HG03280 (cell line): ENCODE measurements around the gene OSGIN1.

Source experiments
- ATAC-seq: cut with Tn5 transposase; IDR thresholded peaks from one replicate; pipeline ENCODE4 v1.9.1; 2021; ENCODE audit warnings: mild to moderate bottlenecking, moderate library complexity; ENCODE audit not compliant: unreplicated experiment

The OSGIN1 gene

DNA sequence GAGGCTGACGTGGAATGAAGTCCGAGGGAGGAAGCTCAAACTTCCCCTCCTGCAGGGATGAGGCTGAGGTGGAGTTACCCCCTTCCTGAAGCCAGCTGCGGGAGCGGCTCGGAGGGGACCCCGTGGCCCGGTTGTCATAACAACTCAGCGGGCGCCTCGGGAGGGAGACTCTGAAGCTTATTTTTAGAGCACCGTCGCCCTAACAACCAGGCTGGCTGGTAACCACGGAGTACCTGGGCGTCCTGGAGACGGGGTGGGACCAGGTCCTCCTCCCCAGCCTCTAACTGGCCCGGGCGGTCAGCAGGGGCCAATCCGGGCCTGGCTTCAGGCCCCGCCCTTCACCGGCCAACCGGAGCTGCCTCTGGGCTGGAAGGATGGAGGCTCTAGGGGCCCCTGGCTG is 42.7 kb downstream of the OSGIN1 start:
- no peak for ATAC-seq

GRCh38 chr16:83996481-83997252 is 43.6 kb downstream of the OSGIN1 start:
- no peak for ATAC-seq

DNA sequence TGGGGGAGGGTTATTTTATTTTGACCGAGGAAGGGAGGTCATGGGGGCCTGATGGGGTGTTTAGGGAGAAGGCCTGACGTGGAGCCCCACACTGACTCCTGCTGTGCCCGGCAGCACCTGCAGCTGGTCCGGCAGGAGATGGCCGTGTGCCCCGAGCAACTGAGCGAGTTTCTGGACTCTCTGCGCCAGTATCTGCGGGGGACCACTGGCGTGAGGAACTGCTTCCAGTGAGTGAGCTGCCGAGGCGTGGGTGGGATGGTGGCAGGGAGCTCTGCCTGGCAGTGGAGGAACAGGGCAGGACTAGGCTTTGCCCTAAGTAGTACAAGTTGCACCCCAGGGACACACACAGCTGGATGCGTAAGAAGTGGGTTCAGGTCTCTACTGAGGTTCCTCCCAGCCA is 45.1 kb downstream of the OSGIN1 start:
- no peak for ATAC-seq

DNA sequence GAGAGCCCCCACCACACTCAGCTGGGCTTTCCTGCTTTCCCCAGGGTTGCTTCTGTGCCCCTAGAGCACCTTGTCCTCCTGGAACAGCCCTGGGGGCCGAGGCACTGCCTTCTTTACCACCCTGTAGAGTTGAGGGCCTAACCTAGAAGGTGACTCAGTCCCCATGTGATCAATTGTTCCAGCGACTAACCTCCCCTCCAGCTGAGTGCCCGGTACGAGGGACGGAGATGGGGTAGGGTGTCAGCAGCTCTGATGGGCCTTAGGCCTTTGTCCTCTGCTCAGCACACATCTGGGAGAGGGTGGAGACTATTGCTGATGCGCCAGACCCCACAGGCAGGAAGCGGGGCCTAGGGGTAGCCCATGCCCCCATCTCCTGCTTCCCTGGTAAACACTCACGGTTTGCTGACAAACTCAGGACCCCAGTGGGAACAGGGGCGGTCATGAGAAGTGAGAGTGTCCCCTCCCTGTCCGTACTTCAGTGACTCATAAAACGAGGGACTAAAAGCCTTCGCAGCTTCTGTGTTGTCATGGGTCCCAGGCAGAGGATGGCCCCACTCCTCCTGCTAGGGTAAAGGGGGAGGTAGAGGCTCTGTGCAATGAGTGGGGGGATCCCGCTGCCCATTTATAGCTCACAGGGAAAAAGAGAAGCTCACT is 48.1 kb downstream of the OSGIN1 start:
- no peak for ATAC-seq

GRCh38 chr16:84001726-84002125 is 48.7 kb downstream of the OSGIN1 start:
- no peak for ATAC-seq

DNA sequence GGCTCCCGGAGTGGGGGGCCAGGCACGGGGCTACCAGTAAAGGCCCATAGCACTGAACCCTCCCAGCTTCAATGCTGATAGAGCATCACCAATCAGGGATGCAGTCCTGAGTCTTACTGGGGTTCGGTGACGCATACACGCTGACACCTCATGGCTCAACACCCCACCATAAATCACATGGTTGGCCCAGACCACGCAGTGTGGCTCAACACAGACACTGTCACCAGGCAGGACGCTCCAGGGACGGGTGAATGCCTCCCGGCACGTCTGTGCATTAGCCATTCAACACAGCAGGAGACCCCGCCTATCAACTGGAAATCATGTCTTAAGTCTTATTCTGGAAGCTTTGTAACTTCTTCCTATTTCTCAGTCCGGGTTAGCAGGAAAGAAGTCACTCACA is 50.0 kb downstream of the OSGIN1 start:
- ATAC-seq: no peak

DNA sequence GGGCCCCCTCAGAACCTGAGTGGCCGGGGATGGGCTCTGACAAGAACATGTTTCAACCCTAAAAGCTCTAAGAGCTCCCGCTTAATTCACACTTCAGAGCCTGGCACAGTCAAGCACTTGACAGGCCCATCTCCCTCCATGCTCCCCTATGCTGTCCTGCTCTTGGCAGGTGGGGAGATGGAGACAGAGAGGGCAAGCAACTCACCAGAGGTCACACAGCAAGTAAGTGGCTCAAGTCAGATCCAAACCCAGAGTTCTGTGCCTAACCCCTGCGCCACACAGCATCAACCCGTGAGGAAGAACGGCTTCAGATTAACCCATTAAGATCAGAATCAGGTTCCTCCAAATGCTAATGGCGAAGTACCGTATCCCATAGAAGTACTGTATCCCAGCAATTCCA is 51.4 kb downstream of the OSGIN1 start:
- no peak for ATAC-seq

DNA sequence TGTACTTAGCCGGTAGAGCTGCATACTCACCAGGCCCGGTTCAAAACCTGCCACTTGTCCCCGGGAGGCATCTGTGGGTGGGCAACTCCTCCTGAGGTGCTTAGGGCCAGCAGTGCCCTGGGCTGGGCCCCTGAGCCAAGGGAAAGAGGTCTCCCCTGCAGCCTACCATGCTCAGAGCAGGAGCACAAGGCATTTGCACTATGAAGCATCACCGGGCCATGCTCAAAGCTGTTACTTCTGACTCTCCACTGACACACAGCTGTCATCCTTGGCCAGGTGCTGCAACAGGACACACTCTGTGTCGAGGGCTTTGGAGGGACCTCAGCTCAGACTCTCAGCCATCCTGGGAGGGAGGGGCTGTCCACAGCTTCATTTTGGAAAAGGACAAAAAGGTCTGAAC is 52.4 kb downstream of the OSGIN1 start:
- ATAC-seq: no peak

GRCh38 chr16:84007520-84007919 is 54.5 kb downstream of the OSGIN1 start:
- no peak for ATAC-seq

- ATAC-seq: no peak
Measured at GRCh38 chr16:84007965-84008364, 54.9 kb downstream of the OSGIN1 start.

DNA sequence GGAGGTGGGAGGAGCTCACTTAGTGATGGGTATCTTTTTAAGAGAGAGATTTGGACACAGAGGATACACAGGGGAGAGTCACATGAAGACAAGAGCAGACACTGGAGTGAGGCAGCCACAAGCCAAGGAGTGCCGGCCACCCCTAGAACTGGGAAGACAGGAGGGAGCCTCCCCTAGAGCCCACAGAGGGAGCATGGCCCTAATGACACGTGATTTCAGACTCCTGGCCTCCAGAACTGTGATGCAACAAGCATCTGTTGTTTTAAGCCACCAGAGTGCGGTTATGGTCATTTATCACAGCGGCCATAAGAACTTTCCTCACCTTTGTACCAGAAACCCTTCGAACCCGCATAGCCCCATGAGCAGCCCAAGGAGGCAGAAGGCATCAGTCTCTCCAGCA is 56.2 kb downstream of the OSGIN1 start:
- no peak for ATAC-seq

- ATAC-seq: peak; percentile 85
Measured at GRCh38 chr16:84013787-84014569, 60.9 kb downstream of the OSGIN1 start.

GRCh38 chr16:84014570-84015327 is 61.7 kb downstream of the OSGIN1 start:
- ATAC-seq: no peak

GRCh38 chr16:84015399-84015798 is 62.4 kb downstream of the OSGIN1 start:
- no peak for ATAC-seq
